ELR (cell line): ENCODE measurements around the gene CUL3.
A peak's percentile ranks its signal among the peaks of the same experiment; 100 is the strongest.
"Not testable (repeated sequence)": the region's sequence is repeated elsewhere in the genome, so short reads cannot be mapped to it uniquely, and the experiment has no call there.

Source experiments
- DNase-seq: peaks from one replicate; pipeline ENCODE4 v3.0.0-alpha.2; 2015; ENCODE audit warnings: low read depth

Gene CUL3

DNA sequence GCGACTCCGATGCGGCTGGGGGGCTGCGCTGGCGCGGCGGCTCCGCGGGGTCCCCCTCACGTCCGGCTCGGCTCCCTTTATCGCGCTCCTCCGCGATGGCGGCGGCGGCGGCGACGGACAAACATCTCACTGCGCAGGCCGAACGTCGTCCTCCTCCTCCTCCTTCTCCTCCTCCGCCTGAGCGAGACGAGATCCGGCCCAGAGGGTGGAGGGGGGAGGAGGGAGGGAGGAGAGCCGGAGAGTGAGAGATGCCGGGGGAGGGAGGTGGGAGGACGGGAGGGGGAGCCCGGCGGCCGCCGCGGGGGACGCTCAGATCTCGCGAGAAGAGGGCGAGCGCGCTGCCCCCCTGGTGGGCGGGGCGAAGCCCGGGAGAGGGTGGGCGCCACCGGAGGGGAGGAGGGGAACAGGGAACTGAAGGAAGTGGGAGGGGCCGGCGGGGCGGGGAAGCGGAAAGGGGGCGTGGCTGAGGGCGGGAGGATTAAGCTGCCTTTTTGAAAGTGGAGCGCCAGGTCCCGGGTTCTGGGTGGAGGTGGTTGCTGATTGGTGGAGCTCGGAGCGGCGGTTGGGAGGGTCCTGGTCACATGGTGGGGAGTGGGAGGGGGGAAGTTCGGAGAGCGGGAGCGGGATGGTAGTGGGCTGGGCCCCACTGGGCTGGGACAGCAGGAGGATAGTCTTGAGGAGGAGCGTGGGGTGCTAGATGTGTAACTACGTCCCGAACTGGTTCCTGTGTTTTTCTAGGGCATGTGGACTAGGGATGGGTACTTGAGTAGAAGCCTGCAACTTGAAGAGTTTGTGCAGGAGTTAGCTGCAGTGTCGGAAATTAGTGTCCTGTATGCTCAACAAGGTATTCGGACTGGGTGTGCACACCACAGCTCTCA, at the start of gene CUL3:
TSS of gene CUL3 (minus strand) at position 153 of the 878 bp plus-strand sequence. CDS start 354 bp downstream, outside the sequence.
- peak; percentile 97 for DNase-seq

DNA sequence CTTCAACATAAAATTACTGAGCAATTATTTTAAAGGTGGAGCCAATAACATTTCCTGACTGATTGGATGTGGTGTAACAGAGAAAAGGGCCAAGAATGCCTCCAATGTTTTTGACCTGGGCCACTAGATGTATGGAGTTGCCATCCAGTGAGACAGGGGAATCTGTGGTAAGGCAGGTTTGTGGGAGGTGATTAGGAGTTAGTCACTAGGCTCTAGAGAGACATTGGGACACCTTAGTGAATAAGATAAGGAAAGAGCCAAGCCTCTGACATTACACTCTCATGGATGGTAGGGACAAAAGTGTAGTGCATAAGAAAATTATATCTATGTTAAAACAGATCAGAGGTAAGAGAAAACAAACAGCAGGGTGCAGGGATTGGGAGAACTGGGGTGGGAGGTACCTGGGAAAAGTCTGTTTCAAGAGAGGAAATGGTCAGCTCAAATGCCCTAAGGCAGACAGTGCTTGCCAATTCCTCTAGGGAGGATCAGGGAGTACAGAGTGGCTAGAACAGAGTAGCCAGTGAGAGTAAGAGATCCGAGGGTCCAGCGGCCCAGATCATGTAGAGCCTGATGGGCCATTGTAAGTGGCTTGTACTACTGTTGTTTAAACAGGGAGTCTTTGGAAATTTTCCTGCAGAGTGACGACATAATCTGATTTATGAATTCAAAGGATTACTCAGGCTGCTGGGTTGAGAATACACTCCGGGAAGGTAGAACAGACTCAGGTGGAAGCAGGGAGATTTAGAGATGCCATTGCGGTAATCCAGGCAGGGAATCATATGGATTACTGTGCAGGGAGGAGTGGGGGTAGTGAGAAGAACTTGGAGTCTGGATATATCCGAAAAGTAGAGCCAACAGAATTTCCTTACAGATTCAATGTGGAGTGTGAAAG, 45.7 kb upstream of the CUL3 start:
- peak; percentile 13 for DNase-seq

DNA sequence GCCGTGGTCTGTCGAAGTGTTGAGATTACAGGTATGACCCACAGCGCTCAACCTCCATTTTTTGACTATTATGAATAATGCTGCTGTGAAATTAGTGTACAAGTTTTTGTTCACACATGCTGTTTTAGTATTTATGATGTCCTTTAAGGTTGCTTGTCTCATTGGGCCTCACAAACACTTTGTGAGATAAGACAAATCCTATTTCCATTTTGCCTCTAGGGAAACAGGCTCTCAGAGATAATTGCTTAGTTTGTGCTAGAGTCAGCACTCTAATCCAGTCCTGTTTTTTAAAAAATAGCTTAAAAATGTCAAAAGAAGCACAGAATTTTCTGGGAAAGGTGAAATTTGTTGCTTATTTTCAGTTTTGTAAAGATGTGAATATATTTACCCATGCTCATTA, 43.3 kb upstream of the CUL3 start:
- no peak for DNase-seq

DNA sequence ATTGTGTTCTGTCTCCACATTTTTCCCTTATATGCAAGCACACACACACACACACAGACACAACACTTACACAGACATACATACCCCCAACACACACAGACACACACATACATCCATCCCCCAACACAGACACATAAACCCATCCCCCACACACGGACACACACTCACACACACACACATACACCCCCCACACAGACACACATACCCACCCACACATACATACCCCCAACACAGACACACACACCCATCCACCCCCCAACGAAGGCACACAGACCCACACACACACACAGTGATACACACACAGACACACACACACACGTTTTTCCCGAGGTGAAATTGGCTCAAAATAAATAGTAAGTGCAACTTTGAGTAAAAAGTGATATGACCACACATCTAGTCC, 41.6 kb upstream of the CUL3 start:
- DNase-seq, result no peak

DNA sequence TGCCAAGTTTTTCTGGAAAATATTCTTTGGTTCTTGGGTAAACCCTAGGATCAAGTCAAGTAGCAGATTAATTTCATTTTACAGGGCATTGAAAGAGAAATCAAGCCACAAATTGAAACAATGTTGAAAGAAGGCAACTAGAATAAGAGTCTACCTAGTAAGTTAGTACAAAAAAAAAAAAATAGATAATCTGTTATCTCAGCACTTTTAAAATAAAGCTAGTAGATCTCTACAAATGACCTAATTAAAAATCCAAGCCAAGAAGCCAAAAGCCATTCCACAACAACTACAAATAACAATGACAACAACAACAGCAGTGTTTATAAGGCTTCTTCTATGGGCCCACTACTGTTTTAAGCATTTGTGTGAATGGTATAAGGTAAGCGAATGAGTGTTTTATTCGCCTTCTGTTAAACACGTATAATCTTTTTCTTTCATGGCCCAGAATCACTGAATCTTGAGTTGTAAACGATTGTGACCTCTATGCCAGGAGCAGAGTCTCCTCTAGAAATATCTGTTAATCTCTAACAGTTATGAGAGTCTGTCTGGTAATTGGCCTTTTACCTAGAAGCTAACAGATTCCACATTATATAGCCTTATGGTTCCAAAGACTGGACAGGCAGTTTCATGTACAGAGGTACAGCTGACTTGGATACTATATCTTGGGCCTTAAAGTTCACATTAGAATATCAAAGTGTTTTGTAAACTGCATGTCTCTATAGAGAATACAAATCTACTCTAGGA, 28.6 kb upstream of the CUL3 start:
- no peak for DNase-seq

DNA sequence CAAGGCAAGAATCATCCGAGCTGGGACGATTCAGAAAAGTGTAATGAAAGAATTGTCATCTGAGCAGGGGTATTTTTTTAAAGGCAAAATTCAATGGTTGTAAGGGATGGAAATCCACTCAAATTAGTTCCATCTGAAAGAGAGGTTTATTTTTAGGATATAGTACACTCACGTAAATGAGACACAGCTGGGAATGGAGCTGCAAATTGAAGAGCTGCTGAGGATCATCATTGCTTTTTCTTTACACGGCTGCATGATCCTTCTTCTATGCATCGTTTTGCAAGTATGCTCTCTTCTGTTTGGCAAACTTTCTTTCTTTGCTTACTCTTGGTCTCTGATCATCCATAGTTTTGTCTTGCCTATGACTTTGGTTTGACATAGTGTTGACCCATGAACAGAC, 27.4 kb upstream of the CUL3 start:
- no peak for DNase-seq

DNA sequence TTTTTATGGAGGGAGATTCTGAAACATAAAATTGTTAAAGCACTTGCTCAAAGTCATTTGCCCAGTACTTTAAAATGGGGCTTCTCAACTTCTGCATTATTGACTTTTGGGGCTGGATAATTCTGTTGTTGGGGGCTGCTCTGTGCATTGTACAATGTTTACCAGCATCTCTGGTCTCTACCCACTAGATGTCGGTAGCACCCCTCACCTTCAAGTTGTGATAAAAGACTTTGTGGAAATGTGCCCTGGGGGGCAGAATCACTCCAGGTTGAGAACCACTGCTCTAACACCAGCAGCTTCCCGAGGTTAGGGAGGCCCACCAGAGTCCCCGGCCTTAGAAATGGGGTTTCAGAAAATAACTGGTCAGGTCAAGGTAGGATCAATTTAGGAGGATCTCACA, 26.8 kb upstream of the CUL3 start:
- DNase-seq, result no peak

DNA sequence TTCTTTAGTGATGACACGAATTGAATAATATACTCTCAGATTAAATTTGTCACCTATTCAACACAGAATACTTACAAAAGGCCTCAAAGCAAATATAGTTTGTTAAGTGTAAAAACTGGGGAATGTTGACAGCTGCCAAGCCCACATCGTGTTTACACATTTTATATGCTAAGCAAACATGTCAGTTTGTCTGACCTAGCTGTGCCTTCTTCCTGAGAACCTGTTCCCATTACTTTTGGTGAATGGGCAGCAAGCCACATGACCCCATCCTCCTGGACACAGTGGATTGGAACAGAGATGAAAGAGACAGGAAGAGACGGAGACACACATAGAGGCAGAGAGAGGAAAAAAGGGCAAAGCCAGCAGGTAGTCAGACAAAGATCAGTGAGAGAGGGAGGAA, 22.9 kb upstream of the CUL3 start:
- DNase-seq, result no peak

DNA sequence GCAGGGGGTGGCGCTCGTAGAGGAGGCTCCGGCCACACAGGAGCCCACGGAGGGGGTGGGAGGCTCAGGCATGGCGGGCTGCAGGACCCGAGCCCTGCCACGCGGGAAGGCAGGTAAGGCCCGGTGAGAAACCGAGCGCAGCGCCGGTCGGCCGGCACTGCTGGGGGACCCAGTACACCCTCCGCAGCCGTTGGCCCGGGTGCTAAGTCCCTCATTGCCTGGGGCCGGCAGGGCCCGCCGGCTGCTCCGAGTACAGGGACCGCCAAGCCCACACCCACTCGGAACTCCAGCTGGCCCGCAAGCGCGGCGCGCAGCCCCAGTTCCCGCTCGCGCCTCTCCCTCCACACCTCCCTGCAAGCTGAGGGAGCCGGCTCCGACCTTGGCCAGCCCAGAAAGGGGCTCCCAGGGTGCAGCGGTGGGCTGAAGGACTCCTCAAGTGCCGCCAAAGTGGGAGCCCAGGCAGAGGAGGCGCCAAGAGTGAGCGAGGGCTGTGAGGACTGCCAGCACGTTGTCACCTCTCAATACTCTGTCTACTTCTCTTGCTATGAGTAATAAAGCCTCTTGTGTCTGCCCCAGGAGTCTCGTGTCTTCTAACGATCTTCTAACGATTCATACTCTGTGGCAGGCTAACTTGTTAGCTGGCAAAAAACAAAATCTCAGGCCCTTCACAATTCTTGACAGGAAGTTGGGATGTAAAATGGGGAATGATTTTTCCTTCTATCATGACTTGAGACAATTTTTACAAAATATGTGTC, 18.8 kb upstream of the CUL3 start:
- DNase-seq, result not testable (repeated sequence)

DNA sequence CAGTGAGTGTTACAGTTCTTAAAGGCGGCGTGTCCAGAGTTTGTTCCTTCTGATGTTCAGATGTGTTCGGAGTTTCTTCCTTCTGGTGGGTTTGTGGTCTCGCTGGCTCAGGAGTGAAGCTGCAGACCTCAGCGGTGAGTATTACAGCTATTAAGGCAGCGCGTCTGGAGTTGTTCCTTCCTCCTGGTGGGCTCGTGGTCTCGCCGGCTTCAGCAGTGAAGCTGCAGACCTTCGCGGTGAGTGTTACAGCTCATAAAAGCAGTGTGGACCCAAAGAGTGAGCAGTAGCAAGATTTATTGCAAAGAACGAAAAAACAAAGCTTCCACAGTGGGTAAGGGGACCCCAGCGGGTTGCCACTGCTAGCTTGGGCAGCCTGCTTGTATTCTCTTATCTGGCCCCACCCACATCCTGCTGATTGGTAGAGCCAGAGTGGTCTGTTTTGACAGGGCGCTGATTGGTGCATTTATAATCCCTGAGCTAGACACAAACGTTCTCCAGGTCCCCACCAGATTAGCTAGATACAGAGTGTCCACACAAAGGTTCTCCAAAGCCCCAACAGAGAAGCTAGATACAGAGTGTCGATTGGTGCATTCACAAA, 17.7 kb upstream of the CUL3 start:
- DNase-seq, result not testable (repeated sequence)

DNA sequence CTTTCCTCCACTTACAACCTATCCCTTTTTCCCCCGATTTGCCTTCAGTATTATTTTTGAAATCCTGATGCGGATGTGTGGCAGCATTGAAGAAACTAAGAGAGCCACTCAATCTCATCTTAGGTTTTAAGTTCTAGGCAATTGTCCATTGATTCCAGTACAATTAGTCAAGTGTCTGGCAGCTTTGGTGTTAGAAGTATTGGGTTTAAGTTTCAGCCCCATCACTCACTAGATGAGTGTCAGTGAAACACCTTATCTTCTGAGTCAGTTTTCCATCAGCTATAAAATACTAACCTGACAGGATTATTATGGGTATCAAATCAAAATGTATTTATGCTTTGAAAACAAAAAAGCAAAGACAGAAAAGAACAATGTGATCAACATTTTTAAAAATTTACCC, 16.8 kb upstream of the CUL3 start:
- DNase-seq, result no peak

DNA sequence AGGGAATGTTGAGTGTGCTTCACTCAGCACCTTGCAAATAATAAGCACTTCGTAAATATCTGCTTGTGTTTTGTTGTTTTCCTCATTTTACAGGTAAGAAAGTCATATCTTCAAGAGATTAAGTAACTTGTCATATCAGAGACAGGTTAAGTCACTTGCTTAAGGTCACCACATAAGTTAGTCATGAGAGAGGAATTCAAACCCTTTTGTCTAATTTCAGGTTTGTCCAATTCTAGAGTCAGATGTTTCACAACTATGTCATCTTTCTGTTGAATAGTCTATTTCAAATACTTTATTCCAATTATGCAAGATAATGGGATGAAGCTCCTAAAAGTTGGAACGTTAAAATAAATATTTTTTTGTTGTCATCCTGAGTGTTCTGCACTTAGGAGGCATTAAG, 13.5 kb upstream of the CUL3 start:
- DNase-seq, result no peak

DNA sequence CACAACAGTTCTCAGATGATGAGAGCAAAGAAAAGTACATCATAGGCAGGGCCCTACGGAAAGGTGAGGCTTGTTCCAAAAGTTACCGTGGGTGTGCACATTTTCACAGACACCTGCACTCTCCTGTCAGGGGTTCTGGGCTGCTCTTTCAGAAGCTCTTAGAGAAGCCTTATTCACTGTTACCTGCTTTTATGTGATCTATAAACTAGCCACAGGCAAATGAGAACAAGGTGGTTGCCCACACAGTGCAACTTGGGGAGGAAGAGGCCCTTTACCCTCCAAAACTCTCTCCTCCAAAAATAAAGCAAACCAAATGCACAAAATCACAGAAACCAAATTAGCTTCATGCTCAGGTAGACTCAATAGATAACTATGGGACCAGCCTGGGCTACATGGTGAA, 11.1 kb upstream of the CUL3 start:
- no peak for DNase-seq

DNA sequence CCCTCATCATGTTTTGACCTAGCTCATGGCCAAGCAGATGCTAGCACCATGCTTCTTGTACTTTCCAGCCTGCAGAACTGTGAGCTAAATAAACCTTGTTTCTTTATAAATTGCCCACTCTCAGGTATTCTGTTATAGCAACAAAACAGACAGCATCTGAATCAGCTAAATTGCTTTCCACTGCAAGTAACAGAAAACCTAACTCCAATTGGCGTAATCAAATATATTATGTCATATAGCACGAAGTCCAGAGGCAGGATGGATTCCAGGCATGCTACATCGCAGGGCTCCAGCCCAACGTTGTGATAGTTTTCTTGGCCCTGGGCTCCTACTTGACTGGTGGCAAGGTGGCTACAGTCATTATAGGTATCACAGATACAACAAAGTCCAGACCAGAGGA, 10.4 kb upstream of the CUL3 start:
- DNase-seq, result no peak

DNA sequence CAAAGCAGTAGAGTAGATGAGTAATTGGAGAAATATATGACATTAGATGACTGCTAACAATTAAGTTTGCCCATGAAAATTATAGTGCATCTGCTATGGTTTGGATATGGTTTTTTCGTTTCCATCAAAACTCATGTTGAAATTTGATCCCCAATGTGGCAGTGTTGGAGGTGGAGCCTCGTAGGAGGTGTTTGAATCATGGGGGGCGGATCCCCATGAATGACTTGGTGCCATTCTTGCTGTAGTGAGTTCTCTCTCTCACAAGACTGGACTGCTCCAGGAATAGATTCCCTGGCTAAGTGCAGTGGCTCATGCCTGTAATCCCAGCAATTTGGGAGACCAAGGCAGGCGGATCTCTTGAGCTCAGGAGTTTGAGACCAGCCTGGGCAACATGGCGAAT, 9.7 kb upstream of the CUL3 start:
- peak; percentile 23 for DNase-seq

DNA sequence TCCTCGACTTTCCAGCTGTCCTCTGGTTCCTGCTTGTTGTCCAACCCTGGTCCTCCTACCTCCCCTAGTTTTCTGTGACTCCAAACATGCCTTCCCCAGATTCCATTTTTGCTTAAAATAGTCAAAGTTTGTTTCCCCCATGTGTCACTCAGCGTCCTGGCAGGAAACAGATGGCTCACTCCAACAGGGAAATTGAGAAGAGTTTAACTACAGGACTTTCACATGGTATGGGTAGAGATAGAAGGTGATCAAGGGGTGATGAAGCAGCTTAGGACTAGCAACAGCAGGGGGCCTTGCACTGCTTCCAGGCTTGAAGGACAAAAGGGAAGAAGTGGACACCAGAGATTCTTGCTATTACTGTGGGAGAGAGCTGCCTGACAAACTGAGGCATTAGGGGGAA, 6.1 kb upstream of the CUL3 start:
- DNase-seq, result no peak

DNA sequence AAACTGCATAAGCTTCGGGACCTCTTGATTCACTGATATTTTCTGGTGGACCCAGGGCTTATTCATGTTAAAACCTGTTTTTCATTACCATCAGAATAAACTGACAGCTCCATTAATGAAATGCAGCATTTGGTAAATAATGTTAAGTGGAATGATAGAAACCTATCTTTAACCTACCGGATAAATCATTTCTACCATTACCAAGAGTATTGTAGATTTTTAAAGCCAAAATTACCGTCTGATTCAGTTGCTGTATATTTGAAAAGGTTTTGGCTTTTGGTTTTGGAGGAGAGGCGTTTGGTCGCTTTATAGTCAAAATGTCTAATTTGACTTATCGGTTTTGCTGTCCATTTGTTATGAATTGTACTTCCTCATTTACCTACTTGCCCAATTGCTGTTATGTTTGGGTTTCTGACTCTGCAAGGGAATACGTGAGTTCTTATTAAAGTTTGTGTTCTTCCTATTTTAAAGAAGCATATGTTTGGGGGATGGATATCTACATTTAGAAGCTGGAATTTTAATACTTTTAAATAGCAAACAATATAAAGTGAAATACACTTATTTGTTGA, 1.0 kb upstream of the CUL3 start:
- no peak for DNase-seq

DNA sequence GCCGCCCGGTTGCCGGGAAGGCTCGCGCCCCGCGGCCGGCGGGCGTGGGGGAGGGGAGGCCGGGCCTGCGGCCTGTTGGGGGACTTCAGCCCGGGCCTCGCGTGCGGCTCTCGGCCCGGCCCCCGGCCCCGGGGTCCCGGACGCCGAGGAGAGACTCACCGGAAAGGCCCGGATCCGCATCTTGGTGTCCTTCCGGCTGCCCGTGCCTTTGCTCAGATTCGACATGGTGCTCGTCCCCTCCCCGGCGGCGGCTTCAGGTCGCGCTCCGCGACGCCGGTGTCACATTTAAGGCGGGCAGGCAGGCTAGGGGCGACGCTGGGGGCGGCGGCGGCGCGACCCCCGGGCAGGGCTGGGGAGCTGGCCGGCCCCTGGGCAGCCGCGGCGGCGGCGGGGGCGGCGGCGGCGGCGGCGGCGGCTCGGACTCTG, 365 bp downstream of the CUL3 start:
- DNase-seq, result peak; percentile 67

DNA sequence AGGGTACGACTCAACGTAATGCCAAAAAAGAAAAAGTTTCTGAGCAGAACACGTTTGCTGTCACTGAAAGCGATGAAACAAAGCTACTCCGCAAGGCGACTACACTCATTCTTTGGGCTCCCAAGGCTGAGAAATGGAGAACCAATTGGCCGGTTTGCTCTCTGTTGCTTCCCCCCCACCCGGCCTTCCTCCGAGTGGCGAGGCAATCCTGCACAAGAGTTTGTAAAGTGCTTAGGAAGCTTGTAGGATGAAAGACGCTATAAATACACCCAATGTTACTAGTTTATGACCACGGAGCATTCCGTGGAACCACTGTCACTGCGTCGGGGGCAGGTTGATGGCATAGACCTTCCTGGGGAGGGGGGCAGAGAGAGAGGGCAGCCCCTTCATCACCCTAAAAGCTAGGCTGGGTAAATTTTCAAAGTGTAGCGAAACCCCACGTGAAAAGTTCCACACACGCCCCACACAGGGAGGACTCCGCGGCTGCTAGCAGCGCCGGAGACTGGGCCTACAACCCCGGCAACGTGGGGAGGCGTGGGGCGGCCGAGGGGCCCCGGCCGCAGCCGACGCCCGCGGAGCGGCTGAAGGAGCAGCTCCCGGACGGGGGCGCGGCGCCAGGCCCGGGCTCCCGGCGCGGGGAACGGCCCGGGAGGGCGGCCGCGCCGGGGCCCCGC, 915 bp downstream of the CUL3 start:
- peak; percentile 64 for DNase-seq

DNA sequence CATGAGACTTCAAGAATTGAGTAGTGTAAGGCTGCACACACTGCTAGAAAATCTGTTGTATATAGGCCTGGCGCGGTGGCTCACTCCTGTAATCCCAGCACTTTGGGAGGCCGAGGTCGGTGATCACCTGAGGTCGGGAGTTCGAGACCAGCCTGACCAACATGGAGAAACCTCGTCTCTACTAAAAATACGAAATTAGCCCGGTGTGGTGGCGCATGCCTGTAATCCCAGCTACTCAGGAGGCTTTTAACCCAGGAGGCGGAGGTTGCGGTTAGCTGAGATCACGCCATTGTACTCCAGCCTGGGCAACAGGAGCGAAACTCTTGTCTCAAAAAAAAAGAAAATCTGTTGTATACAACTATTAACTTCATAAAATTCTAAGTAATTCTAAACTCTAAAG, 2.1 kb downstream of the CUL3 start:
- DNase-seq, result not testable (repeated sequence)
